Measurements from ENCODE around the gene FHL2. TPM values are rescaled to one million over a fixed set of nuclear protein-coding genes. Genes with fewer than 3 reads are reported as not detected.

Gene FHL2
- total and polyA plus RNA-seq, 2 donors (not counting 3 experiments of a cell fraction or from before 2014, with no cell fraction given), result 197 to 491 TPM

DNA sequence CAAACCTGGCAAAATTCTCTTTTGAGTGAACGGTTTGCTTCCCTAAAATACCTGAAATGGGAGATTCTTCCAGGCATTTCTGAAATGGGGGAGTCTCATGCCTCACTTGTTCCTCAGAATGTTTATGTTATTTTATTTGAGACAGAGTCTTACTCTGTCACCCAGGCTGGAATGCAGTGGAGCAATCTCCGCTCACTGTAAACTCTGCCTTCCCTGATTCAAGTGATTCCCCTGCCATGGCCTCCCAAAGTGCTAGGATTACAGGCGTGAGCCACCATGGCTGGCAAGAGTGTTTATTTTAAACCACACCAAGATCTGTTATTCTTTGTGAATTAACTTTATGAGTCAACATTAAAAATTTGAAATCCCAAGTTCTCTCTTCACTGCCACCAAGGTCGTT lies 6.4 kb upstream of the FHL2 start:
- H2AFZ ChIP-seq (ENCODE audit: low read depth, low read length), result no peak overlapping the region
- dilution Hi-C loops (cut with MboI; ENCODE audit: extremely low pct_ligation_motif_present, low sequenced_read_pairs), result no loop called here
- no TSS peak for BruUV-seq (replicated peaks)
- H3K27ac ChIP-seq (ENCODE audit: insufficient read depth, low read depth, low read length), result no peak overlapping the region
- H3K9me1 ChIP-seq (replicated peaks; ENCODE audit: control insufficient read depth, extremely low read depth, insufficient read depth, low read length), result no peaks in the 10 kb centered on the region
- DNase-seq (ENCODE audit: low read depth, low spot score) (no peak), FAIRE-seq (no peak)
- H4K20me1 ChIP-seq (replicated peaks; ENCODE audit: control insufficient read depth, extremely low read depth, insufficient read depth, low read length), result no peaks in the 10 kb centered on the region
- no peak overlapping the region for H3K4me3 ChIP-seq (replicated peaks in 1 of 3; ENCODE audit: insufficient read depth in 1 of 3, low read depth in 1 of 3, low read length in 3 of 3)
- no peak overlapping the region for H3K9ac ChIP-seq (replicated peaks; ENCODE audit: extremely low read depth, insufficient read depth, low read length)
- ChIA-PET POLR2A (interaction anchor here (1.3 kb wide), 1 partner anchor 12 kb away, joined by 4 read pairs; no protein-coding TSS in a partner anchor), CTCF (no interaction called here)
- TF ChIP-seq, protein P1, sequence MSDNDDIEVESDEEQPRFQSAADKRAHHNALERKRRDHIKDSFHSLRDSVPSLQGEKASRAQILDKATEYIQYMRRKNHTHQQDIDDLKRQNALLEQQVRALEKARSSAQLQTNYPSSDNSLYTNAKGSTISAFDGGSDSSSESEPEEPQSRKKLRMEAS (IDR thresholded peaks at IDR 0.05; ENCODE audit: insufficient read depth, insufficient read length), result no peak
- TF ChIP-seq GATA2 (IDR thresholded peaks at IDR 0.05; ENCODE audit: insufficient read depth, insufficient read length, low read depth, low read length) (no peak), FOS (IDR thresholded peaks at IDR 0.05; ENCODE audit: borderline replicate concordance, insufficient read depth, low read length) (no peak), CTCF (IDR thresholded peaks at IDR 0.05; ENCODE audit: extremely low read depth in 1 of 2, insufficient read depth in 1 of 2, low read depth in 1 of 2, low read length in 2 of 2) (no peak), POLR2A (IDR thresholded peaks at IDR 0.05; ENCODE audit: low read depth, low read length) (no peak), POLR2AphosphoS5 (IDR thresholded peaks at IDR 0.05; ENCODE audit: insufficient read depth, low read depth, low read length) (no peak), MYC (IDR thresholded peaks at IDR 0.05; ENCODE audit: low read depth, low read length) (no peak), EZH2 (IDR thresholded peaks at IDR 0.05; ENCODE audit: borderline replicate concordance, low read depth, low read length, severe bottlenecking) (no peak), JUN (IDR thresholded peaks at IDR 0.05; ENCODE audit: borderline replicate concordance, insufficient read depth, insufficient read length, low read depth) (no peak)
- H3K27me3 ChIP-seq (ENCODE audit: control insufficient read depth in 2 of 2, insufficient read depth in 2 of 2, low read length in 2 of 2), result no peaks in the 10 kb centered on the region
- H3K36me3 ChIP-seq (ENCODE audit: control insufficient read depth in 2 of 2, extremely low read depth in 1 of 2, insufficient read depth in 2 of 2, low read length in 2 of 2), result no peaks in the 10 kb centered on the region
- intact Hi-C loops (cut with micrococcal nuclease), result loop anchor here (2.0 kb wide), 1 partner anchor 50 kb away; no protein-coding TSS in a partner anchor
- no peaks in the 10 kb centered on the region for H3K79me2 ChIP-seq (ENCODE audit: control insufficient read depth, insufficient read depth, low read length)
- H3K4me1 ChIP-seq (ENCODE audit: control insufficient read depth, extremely low read depth, insufficient read depth, low read length), result peaks cover 46% of the 10 kb centered on the region
- no peaks in the 10 kb centered on the region for H3K9me3 ChIP-seq (replicated peaks; ENCODE audit: control insufficient read depth, insufficient read depth, low read length)
- no peak overlapping the region for H3K4me2 ChIP-seq (ENCODE audit: insufficient read depth, low read length)

Data from endothelial cell of umbilical vein (primary cell).